GM19043 (cell line): ENCODE results near the gene MGME1.
A peak's percentile ranks its signal among the peaks of the same experiment; 100 is the strongest.
"Not testable (repeated sequence)": the region's sequence is repeated elsewhere in the genome, so short reads cannot be mapped to it uniquely, and the experiment has no call there.

Experiments used
- ATAC-seq: cut with Tn5 transposase; IDR thresholded peaks from one replicate; pipeline ENCODE4 v1.9.1; 2021; ENCODE audit warnings: low read depth; ENCODE audit not compliant: unreplicated experiment

MGME1 gene

GRCh38 chr20:17958373-17959256, 10.2 kb upstream of the MGME1 start:
- no peak for ATAC-seq

- ATAC-seq: peak; percentile 35
Measured at GRCh38 chr20:17959257-17959627, 9.6 kb upstream of the MGME1 start.

- ATAC-seq: not testable (repeated sequence)
Measured at GRCh38 chr20:17960400-17960885, 8.4 kb upstream of the MGME1 start.

GRCh38 chr20:17960927-17961586, 7.8 kb upstream of the MGME1 start:
- ATAC-seq: no peak

GRCh38 chr20:17961587-17961940, 7.3 kb upstream of the MGME1 start:
- no peak for ATAC-seq

GRCh38 chr20:17963114-17963897, 5.5 kb upstream of the MGME1 start:
- no peak for ATAC-seq

- no peak for ATAC-seq
Measured at GRCh38 chr20:17964073-17964472, 4.7 kb upstream of the MGME1 start.

GRCh38 chr20:17964632-17965031, 4.2 kb upstream of the MGME1 start:
- ATAC-seq: no peak

GRCh38 chr20:17965042-17965697, 3.6 kb upstream of the MGME1 start:
- ATAC-seq: no peak

GRCh38 chr20:17966432-17967310, 2.1 kb upstream of the MGME1 start:
- no peak for ATAC-seq

GRCh38 chr20:17967521-17968365, 1.1 kb upstream of the MGME1 start:
- ATAC-seq: no peak

- peak; percentile 7 for ATAC-seq
Measured at GRCh38 chr20:17969278-17969883, 563 bp downstream of the MGME1 start.

- ATAC-seq: no peak
Measured at GRCh38 chr20:17969884-17970409, 1.1 kb downstream of the MGME1 start.

GRCh38 chr20:17971300-17972013, 2.6 kb downstream of the MGME1 start:
- ATAC-seq: no peak

GRCh38 chr20:17972121-17972520, 3.3 kb downstream of the MGME1 start:
- no peak for ATAC-seq

- ATAC-seq: no peak
Measured at GRCh38 chr20:17976305-17976704, 7.5 kb downstream of the MGME1 start.

- no peak for ATAC-seq
Measured at GRCh38 chr20:17985388-17986018, 16.7 kb downstream of the MGME1 start.
